Stimulated activated CD4-positive, alpha-beta T cell treated with anti-CD3 and anti-CD28 coated beads, TNF-alpha, amount 100 ng/mL, for 24 hours (primary cell): ENCODE measurements around the gene CUL9.

Experiments
- DNase-seq, 3 experiments: peaks; one replicate each; pipeline ENCODE4 v3.0.0-alpha.2; 2020; ENCODE audit warnings: low read depth in 3 of 3

CUL9 gene

DNA sequence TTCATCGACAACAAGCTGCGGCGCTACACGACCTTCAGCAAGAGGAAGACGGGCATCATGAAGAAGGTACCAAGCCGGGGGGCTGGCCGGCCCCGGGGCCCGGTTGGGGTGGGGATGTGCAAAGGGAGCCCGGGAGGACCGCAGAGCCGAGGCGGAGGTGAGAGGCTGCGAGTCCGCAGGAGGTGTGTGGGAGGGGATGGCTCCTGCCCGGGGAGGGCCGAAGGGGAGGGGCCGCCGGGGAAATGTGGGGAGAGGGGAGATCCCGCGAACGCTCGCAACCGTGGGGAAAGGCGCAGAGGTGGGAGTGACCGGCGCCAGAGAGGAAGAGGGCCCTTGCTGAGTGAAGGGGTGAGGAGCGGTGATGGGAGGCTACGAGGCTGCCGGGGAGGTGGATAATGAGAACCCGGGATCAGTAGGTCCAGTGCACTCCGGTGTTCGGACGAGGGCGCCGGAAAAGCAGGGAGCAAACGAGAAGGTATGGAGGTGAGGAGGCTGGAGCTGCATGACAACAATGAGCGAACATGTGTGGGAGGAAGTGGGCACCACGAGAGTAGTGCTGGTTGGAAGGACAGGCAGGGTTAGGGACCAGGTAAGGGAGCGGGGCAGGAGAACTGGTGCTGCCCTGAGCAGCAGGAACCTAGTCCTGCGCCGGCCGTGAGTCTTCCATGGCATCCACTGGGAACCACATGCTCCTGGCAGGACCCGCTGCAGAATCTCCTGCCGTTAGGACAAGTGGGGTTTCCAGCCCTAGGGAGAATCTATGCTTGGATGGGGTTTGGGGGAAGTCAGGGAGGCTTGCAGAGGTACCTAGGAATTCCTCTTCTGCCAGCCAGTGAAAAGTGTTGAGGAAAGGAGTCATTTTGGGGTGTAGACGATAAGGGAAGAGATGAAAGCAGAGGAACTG lies 9.6 kb upstream of the CUL9 start:
- DNase-seq = peak; percentile 35 to 51 (median 41)

DNA sequence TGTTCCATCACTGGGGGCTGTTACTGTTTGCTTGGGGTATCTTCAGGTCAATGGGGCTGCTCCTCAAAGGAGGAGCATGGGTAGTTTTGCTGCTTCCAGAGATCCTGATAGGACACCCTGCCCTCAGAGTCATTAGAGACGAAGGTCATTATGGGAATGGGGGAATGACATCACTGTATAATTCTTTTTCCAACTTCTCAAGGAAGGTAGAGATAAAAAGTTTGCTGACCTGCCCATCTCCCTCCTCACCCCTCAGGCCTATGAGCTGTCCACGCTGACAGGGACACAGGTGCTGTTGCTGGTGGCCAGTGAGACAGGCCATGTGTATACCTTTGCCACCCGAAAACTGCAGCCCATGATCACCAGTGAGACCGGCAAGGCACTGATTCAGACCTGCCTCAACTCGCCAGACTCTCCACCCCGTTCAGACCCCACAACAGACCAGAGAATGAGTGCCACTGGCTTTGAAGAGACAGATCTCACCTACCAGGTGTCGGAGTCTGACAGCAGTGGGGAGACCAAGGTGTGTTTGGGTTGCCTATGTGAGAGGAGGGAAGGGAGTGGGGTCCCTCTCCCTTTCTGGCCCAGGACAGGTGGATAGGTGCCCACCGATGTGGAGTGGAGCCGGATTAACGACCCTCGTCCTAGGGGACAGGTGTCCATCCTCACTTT lies 8.3 kb upstream of the CUL9 start:
- DNase-seq = no peak

DNA sequence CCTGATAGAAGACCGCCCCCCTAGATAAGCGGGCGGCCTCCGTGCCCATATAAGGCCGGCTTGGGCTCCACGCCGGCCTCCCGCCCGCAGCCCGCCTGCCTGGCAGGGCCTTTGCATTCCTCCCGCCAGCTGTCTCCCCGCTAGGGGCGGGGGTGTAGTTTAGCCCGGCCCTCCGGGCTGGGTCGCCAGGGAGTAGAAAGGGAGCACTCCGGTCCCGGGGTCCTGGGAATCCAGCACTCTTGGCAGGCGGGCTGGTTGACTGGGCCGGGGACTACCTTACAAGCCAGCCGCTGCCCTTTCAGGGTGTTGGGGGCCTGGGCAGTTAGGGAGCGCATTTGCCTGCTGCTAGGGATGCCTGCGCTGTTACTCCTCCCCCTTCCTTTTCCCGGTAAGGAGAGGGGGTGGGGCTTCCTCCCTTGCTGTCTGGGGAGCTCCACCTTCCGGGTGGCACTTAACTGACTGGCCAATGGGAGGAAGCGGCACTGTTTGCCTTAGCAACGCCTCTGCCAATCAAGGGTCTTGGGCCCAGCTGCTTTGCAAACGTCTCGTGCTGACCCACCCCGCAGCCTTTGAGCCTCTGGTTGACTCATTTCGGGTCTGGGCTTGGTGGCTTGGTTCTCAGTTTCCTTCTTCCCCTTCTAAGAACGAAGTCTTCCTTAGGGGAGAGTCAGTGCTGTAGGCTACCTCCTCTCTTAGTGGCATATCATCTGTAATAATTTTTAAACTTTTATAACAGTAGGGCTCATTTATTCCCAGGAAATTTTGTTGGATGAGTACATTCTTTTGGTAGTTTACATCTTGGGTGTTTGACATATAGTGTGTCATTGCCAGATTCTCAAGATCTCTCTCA lies 7.5 kb upstream of the CUL9 start:
- DNase-seq = peak; percentile 85 to 93 (median 88)

DNA sequence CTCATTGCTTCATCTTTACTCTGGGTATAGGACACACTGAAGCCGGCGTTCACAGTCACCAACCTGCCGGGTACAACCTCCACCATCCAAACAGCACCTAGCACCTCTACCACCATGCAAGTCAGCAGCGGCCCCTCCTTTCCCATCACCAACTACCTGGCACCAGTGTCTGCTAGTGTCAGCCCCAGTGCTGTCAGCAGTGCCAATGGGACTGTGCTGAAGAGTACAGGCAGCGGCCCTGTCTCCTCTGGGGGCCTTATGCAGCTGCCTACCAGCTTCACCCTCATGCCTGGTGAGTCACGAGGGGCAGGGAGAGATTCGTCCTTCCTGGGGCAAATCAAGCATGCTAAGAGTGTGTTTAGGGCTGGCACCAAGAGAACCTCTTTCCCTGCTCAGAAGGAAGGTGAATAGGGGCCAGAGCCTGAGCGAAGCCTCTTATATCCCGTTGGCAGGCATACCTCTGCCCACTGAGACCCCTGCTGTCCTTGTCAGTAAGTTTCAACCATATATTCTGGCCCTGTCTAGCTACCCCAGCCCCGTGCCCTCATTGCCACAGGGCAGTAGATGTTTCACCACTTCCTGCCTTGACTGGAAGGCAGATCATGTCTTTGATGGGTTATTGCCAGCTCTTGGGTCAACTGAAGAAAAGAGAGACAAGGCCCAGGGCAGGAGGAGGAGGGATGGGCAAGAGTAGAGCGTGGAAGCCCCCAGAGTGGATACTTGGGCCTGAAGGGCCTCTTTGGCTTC lies 6.1 kb upstream of the CUL9 start:
- DNase-seq = no peak

DNA sequence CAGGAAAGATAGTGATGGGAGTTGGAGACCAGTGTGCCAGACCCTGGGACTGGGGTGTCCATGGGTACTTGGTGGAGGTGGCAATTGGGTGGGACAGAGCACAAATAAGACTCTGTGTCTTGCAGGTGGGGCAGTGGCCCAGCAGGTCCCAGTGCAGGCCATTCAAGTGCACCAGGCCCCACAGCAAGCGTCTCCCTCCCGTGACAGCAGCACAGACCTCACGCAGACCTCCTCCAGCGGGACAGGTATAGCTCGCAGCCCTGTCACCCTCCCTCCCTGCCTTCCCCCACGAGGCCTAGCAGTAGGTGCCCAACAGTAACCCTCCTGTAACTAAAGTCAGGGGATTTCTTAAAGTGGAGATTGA lies 5.6 kb upstream of the CUL9 start:
- DNase-seq = no peak

DNA sequence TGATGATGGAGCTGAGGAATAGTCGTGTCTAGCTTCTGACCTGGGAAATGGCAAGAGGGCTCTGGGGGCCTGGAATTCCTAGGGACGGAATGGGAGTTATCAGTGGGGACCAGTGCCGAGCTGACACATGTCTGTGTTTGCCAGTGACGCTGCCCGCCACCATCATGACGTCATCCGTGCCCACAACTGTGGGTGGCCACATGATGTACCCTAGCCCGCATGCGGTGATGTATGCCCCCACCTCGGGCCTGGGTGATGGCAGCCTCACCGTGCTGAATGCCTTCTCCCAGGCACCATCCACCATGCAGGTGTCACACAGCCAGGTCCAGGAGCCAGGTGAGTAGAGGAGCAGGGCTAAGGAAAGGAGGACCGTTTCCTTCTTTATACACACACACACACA lies 3.8 kb upstream of the CUL9 start:
- DNase-seq = no peak

DNA sequence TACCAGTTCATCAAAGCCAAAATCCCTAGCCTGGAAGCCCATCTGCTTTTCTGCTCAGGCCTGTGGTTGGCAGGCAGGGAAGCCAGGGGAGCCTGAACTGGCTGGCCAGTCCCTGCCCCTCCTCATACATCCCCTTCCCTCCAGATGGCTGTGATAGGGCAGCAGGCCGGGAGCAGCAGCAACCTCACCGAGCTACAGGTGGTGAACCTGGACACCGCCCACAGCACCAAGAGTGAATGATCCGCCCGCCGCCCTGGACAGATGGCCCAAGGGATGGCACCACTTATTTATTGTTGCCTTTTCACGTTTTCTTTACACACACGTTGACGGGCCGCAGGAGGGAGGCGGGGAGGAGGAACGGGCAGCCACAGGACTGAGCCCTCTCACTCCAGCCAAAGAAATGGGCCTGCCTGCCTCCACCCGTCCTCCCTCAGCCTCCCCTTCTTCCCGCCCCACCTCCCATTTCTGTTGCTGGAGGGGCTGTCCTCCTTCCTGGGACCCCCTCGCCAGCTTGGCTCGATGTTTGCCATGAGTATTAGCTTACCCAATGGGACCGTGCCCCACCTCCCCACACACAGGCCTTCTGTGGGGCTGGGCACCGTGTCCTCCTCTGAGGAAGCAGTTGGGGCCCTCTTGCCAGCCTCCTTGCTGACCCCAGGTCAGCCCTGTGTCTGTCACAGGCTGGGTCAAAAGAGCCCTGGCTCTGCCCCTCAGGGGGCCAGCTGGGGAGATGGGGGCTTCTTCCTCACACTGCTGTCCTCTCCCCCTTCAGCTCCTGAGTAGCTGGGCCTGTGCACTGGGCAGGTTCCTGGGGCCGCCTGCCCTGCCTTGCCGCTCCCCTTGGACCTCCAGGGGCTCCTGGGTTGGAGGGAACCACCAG lies 2.8 kb upstream of the CUL9 start:
- DNase-seq = no peak

DNA sequence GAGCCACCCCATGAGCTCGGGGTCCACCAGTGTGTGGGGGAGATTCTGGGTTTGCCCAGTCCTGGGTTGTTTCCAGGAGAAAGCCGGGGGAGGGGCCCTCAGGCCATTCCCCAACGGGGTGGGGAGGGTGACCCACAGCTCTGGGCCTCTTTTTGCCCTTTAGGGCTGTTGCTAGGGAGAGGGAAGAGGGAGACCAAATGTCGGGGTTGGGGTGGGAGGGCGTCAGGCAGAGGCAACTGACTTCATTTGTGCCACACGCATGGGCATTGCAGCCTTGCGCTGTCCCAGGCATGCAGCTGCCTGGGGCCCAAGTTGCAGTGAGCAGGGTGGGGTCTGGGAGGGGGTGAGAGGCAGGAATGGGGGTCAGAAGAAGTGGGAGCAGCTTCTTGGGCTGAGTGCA lies 1.9 kb upstream of the CUL9 start:
- DNase-seq = no peak

DNA sequence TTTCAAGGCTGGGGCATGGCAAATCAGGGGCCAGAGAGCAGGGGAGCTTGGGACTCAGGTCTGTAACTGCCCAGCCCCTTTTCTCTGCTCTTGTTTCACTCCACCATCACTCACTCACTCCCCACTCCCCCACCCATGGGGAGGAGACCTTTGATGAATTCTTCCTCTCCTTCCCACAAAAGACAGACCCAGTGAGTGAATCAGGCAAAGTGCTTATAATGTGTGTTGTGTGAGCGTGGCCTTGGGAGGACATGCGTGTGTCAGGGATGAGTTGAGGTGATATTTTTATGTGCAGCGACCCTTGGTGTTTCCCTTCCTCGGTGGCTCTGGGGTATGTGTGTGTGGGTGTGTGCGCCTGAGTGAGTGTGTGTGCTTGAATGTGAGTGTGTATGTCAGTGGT lies 1.0 kb upstream of the CUL9 start:
- DNase-seq = no peak

DNA sequence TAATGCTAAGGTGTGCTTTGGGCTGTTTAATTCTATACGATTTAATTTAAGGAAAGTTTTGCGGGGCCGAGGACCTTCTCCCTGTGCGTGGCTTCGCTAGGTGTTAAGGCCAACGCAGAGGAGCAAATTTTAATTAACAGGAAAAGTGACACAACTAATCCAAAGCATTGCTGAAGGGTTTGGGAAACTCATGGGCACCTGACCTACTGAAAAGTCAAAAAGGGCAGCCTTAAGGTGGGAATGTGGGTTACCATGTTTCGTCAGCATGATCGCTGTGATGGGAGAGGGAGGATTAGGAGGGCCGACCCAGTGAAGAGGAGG lies 415 bp upstream of the CUL9 start:
- DNase-seq = no peak

DNA sequence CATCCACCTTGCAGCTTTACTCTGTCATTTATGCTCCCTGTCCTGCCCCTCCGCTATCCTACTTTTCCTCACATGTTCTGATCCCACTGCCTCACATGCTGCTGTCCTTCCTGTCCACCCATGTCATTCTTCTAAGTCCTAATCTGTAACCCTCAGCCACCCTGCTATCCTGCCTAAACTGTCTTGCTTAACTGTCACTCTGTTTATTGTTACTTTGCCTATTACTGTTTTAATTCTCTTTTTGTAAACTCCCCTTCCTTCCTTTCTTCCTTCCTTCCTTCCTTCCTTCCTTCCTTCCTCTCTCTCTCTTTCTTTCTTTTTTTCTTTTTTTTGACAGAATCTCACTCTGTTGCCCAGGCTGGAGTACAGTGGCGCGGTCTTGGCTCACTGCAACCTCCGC lies 1.4 kb downstream of the CUL9 start:
- no peak for DNase-seq

DNA sequence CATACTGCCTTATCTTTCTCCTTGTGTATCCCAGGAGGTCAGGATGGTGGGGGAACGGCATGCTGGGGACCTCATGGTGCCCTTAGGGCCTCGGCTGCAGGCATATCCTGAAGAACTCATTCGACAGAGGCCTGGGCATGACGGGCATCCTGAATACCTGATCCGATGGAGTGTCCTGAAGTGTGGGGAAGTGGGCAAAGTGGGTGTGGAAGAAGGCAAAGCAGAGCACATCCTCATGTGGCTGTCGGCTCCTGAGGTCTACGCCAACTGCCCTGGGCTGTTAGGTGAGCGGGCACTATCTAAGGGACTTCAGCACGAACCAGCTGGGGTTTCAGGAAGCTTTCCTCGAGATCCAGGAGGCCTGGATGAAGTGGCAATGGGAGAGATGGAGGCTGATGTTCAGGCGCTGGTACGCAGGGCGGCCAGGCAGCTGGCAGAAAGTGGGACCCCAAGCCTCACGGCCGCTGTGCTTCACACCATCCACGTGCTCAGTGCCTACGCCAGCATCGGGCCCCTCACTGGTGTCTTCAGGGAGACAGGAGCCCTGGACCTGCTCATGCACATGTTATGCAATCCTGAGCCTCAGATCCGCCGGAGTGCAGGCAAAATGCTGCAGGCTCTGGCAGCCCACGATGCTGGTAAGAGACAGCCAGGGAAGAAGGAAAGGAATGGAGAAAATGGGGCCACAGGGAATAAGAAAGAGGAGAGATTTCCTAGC lies 2.4 kb downstream of the CUL9 start:
- DNase-seq = no peak

DNA sequence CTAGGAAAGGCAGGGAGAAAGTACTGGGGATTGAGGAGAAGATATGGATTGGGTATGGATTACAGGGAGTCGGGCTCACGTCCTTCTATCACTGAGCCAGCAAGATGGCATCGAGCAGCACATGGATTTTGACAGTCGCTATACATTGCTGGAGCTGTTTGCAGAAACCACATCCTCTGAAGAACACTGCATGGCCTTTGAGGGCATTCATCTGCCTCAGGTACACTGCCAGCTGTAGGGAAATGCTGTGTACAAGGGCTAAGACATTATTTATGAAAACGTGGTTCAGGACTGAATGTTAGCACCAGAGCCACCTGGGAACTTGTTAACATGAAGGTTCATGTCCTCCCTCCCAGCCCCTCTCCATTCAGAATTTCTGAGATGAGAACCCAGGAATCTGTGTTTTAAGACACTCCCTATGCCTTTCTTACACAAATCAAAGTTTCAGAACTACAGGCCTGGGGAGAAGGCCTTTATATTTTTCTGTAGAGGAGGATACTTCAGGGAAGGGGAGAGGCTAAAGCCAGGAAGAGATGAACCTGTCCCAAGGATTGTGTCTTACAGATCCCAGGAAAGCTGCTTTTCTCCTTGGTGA lies 3.5 kb downstream of the CUL9 start:
- DNase-seq = no peak

DNA sequence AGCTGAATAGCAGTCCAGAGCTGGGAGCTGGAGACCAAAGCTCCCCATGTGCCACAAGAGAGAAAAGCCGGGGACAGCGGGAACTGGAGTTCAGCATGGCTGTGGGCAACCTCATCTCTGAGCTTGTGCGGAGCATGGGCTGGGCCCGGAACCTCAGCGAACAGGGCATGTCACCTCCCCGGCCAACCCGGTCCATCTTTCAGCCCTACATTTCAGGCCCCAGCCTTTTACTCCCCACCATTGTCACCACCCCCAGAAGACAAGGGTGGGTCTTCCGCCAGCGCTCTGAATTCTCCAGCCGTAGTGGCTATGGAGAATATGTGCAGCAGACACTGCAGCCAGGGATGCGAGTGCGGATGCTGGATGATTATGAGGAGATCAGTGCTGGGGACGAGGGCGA lies 4.0 kb downstream of the CUL9 start:
- no peak for DNase-seq

DNA sequence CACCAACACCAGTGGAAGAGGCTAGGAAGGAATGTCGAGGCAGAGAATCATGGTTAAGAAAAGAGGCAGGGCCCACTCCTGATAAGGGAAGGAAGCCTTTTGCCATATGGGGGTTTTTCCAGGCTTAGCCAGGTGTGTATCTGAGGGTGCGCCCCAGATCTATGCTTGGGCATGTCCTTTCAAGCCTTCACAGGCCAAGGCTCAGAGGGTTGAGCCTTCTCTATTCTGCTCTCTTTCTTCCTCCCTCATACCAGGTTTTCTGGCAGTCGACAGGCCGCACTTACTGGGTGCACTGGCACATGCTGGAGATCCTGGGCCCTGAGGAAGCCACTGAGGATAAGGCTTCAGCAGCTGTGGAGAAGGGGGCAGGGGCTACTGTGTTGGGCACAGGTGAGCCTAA lies 4.7 kb downstream of the CUL9 start:
- no peak for DNase-seq

DNA sequence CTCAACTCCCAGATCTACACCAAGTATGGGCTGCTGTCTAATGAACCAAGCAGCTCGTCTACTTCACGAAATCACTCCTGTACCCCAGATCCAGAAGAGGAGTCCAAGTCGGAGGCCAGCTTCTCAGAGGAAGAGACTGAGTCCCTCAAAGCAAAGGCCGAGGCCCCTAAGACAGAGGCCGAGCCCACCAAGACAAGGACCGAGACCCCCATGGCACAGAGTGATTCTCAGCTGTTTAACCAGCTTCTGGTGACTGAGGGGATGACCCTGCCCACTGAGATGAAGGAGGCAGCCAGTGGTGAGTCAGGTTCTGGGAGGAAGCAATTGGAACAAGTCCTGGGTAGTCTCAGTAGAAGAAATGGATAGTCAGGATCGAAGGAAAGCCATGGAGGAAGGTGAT lies 5.8 kb downstream of the CUL9 start:
- no peak for DNase-seq

DNA sequence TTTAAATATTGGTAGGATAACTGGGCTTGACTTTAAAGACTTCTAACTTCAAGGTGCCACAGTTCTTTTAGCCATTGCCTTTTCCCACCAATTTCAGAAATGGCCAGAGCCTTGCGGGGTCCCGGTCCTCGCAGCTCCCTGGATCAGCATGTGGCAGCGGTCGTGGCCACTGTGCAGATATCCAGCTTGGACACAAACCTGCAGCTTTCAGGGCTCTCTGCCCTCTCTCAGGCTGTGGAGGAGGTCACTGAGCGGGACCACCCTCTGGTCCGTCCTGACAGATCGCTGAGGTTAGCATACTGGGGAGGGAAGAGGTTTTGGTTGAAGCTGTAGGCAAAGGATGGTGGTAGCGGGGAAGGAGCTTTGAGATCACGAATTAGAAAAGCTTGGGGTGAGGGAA lies 6.4 kb downstream of the CUL9 start:
- no peak for DNase-seq

DNA sequence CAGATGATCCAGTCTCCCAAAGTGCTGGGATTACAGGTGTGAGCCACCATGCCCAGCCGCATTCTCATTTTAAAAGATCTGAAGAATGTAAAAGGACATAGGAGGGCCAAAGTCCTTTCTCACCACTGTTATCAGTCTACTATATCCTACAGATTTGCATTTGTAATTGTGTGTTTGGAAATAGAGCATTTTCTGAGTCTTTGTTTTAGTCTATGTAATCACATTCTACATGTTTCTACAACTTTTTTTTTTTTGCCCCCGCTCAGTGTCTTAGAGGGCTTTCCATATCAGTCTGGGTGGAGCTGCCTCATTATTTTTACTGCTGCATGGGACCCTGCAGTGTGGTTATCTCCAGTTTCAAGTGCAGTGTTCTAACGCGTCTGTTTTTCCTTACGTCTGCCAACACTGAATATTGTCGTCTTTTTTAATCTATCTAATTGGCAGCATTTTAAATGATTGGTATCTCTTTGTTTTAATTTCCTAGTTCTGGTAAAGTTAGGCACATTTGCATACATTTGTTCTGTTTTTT lies 7.8 kb downstream of the CUL9 start:
- DNase-seq = no peak

DNA sequence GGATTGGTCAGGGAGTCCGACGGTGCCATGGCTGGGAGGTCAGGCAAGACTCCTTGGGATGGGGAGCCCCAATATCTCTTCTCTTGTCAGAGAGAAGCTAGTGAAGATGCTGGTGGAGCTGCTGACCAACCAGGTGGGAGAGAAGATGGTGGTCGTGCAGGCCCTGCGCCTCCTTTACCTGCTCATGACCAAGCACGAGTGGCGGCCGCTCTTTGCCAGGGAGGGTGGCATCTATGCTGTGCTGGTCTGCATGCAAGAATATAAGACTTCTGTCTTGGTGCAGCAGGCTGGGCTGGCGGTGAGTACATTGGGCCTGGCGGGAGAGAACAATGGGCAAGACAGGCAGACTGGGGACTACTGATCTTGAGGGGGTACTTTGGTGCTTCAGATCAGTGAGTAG lies 10.9 kb downstream of the CUL9 start:
- no peak for DNase-seq

DNA sequence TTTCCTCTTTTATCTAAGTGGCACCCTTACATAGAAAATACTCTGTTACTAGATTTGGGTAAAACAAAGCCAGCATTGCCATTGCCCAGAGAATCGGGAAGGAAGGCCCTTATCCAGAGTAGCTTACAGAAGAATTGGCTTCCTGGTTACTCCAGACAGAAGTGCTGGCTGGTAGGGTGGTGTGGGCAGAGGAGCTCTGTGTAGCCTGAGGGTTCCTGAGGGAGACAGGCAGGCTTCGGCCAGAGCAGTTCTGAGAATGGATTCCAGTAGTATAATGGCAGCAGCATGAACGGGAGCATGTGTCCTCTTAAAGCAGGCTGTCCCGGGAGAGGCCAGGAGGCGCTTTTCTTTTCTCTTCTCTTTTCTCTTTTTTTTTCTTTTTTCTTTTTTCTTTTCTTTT lies 11.9 kb downstream of the CUL9 start:
- DNase-seq = no peak
